ENCODE results near the gene USP3. TPM values are rescaled to one million over a fixed set of nuclear protein-coding genes. Genes with fewer than 3 reads are reported as not detected.

Gene USP3
- total RNA-seq, 1 donor from 2014 or later = 17.2 TPM

- Histone ChIP-seq H3K27me3 (ENCODE audit: low read depth) (no peaks in the 10 kb centered on the region), H3K27ac (replicated peaks) (no peak overlapping the region), H3K9me3 (replicated peaks) (no peaks in the 10 kb centered on the region), H3K4me3 (no peak overlapping the region), H3K4me1 (peaks cover 5% of the 10 kb centered on the region), H3K36me3 (no peaks in the 10 kb centered on the region)
- no peak for TF ChIP-seq CTCF (IDR thresholded peaks at IDR 0.05; ENCODE audit: borderline replicate concordance)
- intact Hi-C loops (cut with micrococcal nuclease) = no loop called here
- DNase-seq = no peak
Observed at GRCh38 chr15:63478243-63478642, 26.1 kb upstream of the USP3 start.

GRCh38 chr15:63480441-63480821 is 24.0 kb upstream of the USP3 start:
- DNase-seq = no peak
- H3K36me3 ChIP-seq = no peaks in the 10 kb centered on the region
- TF ChIP-seq CTCF (IDR thresholded peaks at IDR 0.05; ENCODE audit: borderline replicate concordance) = no peak
- no peak overlapping the region for H3K27ac ChIP-seq (replicated peaks)
- no peak overlapping the region for H3K4me3 ChIP-seq
- no peaks in the 10 kb centered on the region for H3K27me3 ChIP-seq (ENCODE audit: low read depth)
- H3K9me3 ChIP-seq (replicated peaks) = no peaks in the 10 kb centered on the region
- H3K4me1 ChIP-seq = no peaks in the 10 kb centered on the region
- intact Hi-C loops (cut with micrococcal nuclease) = no loop called here

GRCh38 chr15:63481105-63481810 is 23.1 kb upstream of the USP3 start:
- intact Hi-C loops (cut with micrococcal nuclease) = no loop called here
- no peaks in the 10 kb centered on the region for H3K4me1 ChIP-seq
- no peak for DNase-seq
- no peak overlapping the region for H3K4me3 ChIP-seq
- no peak overlapping the region for H3K27ac ChIP-seq (replicated peaks)
- no peaks in the 10 kb centered on the region for H3K36me3 ChIP-seq
- H3K9me3 ChIP-seq (replicated peaks) = no peaks in the 10 kb centered on the region
- TF ChIP-seq CTCF (IDR thresholded peaks at IDR 0.05; ENCODE audit: borderline replicate concordance) = no peak
- H3K27me3 ChIP-seq (ENCODE audit: low read depth) = no peaks in the 10 kb centered on the region

GRCh38 chr15:63482874-63483323 is 21.5 kb upstream of the USP3 start:
- no peaks in the 10 kb centered on the region for H3K27me3 ChIP-seq (ENCODE audit: low read depth)
- no peak overlapping the region for H3K4me3 ChIP-seq
- H3K9me3 ChIP-seq (replicated peaks) = no peaks in the 10 kb centered on the region
- intact Hi-C loops (cut with micrococcal nuclease) = no loop called here
- no peak for DNase-seq
- no peaks in the 10 kb centered on the region for H3K36me3 ChIP-seq
- TF ChIP-seq CTCF (IDR thresholded peaks at IDR 0.05; ENCODE audit: borderline replicate concordance) = no peak
- H3K4me1 ChIP-seq = peaks cover 4% of the 10 kb centered on the region
- H3K27ac ChIP-seq (replicated peaks) = no peak overlapping the region

GRCh38 chr15:63483521-63484371 is 20.6 kb upstream of the USP3 start:
- intact Hi-C loops (cut with micrococcal nuclease) = no loop called here
- DNase-seq = no peak

More at GRCh38 chr15:63483521-63484371, 20.6 kb upstream of the USP3 start:
- H3K27ac ChIP-seq (replicated peaks) = no peak overlapping the region
- peaks cover 4% of the 10 kb centered on the region for H3K4me1 ChIP-seq
- no peaks in the 10 kb centered on the region for H3K9me3 ChIP-seq (replicated peaks)
- no peak overlapping the region for H3K4me3 ChIP-seq
- TF ChIP-seq CTCF (IDR thresholded peaks at IDR 0.05; ENCODE audit: borderline replicate concordance) = no peak
- H3K27me3 ChIP-seq (ENCODE audit: low read depth) = no peaks in the 10 kb centered on the region
- H3K36me3 ChIP-seq = no peaks in the 10 kb centered on the region

Data from left ventricle myocardium inferior (tissue), 1 donor.